A673 (cell line): ENCODE results near the gene POLR1A. TPM values are rescaled to one million over a fixed set of nuclear protein-coding genes. Genes with fewer than 3 reads are reported as not detected.

Experiments used
- BruUV-seq: library from RNA; stranded (reverse); fragments of 400-500 nt; replicated peaks from 2 replicates; lab custom pipeline; 2021; lab: Mats Ljungman, UMichigan
- CTCF ChIA-PET: fragments of 300-600 bp; sonication (Branson Sonifier 250); formaldehyde crosslinking; loops from one replicate; lab custom pipeline; 2022; ENCODE audit warnings: antibody characterized with exemption; lab: Charles Lee
- POLR2A ChIA-PET: fragments of 300-600 bp; sonication (Branson Sonifier 250); formaldehyde crosslinking; loops from one replicate; lab custom pipeline; 2022; ENCODE audit warnings: antibody characterized with exemption; ENCODE audit not compliant: low non-redundant PET; lab: Charles Lee
- DNase-seq: peaks from one replicate; pipeline ENCODE4 v3.0.0-alpha.2; 2015; ENCODE audit warnings: low spot score
- H3K27ac ChIP-seq: fragments of 200-600 bp; sonication (generic); 2 replicates; pipeline ENCODE4 v1.5.1; 2016; ENCODE audit warnings: mixed run types, low read depth, mild to moderate bottlenecking, mixed read lengths, antibody characterized with exemption, low read length; ENCODE audit not compliant: poor library complexity, severe bottlenecking
- H3K27me3 ChIP-seq: fragments of 200-600 bp; sonication (generic); replicated peaks from 2 replicates; pipeline ENCODE4 v1.6.1; 2017; ENCODE audit warnings: mixed run types, low read depth, mild to moderate bottlenecking, mixed read lengths, antibody characterized with exemption, low read length; ENCODE audit not compliant: insufficient read depth, poor library complexity
- H3K36me3 ChIP-seq: fragments of 200-600 bp; sonication (generic); 2 replicates; pipeline ENCODE4 v1.6.1; 2016; ENCODE audit warnings: mixed run types, mild to moderate bottlenecking, mixed read lengths, antibody characterized with exemption, low read length; ENCODE audit not compliant: insufficient read depth, poor library complexity, severe bottlenecking
- H3K4me1 ChIP-seq: fragments of 200-600 bp; sonication (generic); 2 replicates; pipeline ENCODE4 v1.6.1; 2017; ENCODE audit warnings: mixed run types, mild to moderate bottlenecking, mixed read lengths, antibody characterized with exemption, low read length; ENCODE audit not compliant: insufficient read depth, poor library complexity, severe bottlenecking
- H3K4me3 ChIP-seq: fragments of 200-600 bp; sonication (generic); 2 replicates; pipeline ENCODE4 v1.5.1; 2016; ENCODE audit warnings: low read depth, mixed run types, mild to moderate bottlenecking, mixed read lengths, low read length; ENCODE audit not compliant: poor library complexity, severe bottlenecking
- H3K9me3 ChIP-seq: fragments of 200-600 bp; sonication (generic); 2 replicates; pipeline ENCODE4 v1.6.1; 2016; ENCODE audit warnings: mixed run types, low read depth, mild to moderate bottlenecking, mixed read lengths, antibody characterized with exemption, low read length; ENCODE audit not compliant: poor library complexity, severe bottlenecking
- EZH2 ChIP-seq: fragments of 200-600 bp; sonication (generic); IDR thresholded peaks from 2 replicates; pipeline ENCODE4 v1.6.1; 2017; ENCODE audit warnings: borderline replicate concordance, low read depth, mild to moderate bottlenecking, mixed read lengths, antibody characterized with exemption, low read length; ENCODE audit not compliant: poor library complexity, severe bottlenecking
- intact Hi-C: fragments of 100-400 bp; cut with micrococcal nuclease; formaldehyde crosslinking; loops from one replicate; pipeline ENCODE4 v1.10.0; 2022; ENCODE audit not compliant: unreplicated experiment
- total RNA-seq: library from RNA; stranded (reverse); gene quantifications from 2 replicates; pipeline ENCODE4 v1.2.3, GENCODE V29; 2021
- TF ChIP-seq, protein P1 (sequence below): fragments of 300-800, 200-600 bp; sonication (generic); conservative IDR thresholded peaks from 2 replicates; pipeline ENCODE4 v1.5.1; 2017; ENCODE audit warnings: low read depth, mild to moderate bottlenecking, antibody characterized with exemption, low read length, moderate library complexity, mixed read lengths

Gene POLR1A
- total RNA-seq, 1 experiment from 2014 or later, result 81.2 TPM

DNA sequence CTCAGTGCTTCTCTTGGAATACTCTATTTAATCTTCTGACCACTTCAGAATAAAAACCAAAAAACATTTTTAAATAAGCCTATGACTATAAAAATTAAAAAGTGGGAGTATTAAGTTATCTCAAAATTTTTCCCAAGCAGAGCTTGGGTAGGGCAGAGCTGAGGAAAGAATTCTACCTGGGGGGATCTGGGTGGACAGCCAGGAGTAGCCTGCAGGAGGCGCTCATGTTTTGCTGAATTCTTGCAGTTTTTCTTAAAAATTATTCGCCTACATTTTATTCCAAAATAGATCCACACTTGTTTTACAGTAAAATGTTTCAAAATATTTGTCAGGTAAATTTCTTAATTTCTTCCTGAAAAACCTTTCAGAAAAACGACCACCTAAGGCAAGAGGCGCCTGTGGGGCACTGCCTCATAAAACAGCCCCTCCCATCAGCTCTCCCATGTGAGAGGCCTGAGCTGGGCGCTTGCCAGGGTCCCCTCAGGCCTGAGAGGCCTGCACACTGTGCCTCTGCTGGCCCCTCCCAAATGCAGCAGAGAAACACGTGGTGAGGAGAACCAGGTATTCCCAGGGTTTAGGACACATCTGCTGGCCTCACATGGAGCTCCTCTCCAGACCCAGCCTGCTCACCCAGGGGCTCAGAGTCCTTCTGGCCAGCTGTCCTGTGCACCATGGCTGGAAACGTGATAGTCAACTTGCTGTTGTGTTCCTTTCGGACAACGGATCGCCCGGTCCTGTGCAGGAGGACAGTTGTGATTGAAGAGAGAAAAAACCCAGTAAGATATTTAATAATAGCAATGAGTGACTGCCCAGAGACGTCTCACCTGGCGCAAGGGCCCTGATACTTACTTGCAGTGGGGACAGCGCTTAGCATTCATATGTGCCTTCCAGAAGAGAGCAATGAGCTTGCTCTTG lies 17.5 kb downstream of the POLR1A start:
- CTCF ChIA-PET, result interaction anchor here (0.6 to 1.1 kb wide), 2 partner anchors 22 to 261 kb away, joined by 3 read pairs; no protein-coding TSS in a partner anchor
- Histone ChIP-seq H3K27ac (no peak overlapping the region), H3K9me3 (no peaks in the 10 kb centered on the region), H3K4me1 (no peaks in the 10 kb centered on the region), H3K4me3 (no peak overlapping the region), H3K27me3 (no peaks in the 10 kb centered on the region), H3K36me3 (peaks cover 57% of the 10 kb centered on the region)
- DNase-seq, result no peak
- TF ChIP-seq, protein P1, sequence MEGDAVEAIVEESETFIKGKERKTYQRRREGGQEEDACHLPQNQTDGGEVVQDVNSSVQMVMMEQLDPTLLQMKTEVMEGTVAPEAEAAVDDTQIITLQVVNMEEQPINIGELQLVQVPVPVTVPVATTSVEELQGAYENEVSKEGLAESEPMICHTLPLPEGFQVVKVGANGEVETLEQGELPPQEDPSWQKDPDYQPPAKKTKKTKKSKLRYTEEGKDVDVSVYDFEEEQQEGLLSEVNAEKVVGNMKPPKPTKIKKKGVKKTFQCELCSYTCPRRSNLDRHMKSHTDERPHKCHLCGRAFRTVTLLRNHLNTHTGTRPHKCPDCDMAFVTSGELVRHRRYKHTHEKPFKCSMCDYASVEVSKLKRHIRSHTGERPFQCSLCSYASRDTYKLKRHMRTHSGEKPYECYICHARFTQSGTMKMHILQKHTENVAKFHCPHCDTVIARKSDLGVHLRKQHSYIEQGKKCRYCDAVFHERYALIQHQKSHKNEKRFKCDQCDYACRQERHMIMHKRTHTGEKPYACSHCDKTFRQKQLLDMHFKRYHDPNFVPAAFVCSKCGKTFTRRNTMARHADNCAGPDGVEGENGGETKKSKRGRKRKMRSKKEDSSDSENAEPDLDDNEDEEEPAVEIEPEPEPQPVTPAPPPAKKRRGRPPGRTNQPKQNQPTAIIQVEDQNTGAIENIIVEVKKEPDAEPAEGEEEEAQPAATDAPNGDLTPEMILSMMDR, result peak; percentile 57
- TF ChIP-seq EZH2, result no peak
- POLR2A ChIA-PET, result no interaction called here
- no TSS peak for BruUV-seq
- intact Hi-C loops, result no loop called here

DNA sequence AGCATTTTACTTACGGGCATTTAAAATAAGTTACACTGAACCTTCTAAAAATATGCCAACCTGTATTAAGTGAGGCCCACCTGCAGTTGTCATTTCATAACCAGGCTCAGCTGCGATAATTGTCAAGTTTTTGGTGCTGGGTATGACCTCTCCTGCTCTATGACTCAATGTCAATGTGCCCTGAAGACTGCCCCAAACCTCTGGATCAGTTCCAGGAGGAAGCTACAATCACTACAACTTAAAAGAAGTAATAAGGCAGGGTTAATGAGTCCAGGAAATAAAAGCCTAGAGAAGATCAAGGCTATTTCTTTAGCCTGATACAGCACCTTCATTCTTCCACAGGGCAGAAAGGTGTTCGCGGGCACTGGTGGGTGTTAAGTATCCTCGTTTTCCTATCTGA lies 22.9 kb downstream of the POLR1A start:
- no peak for DNase-seq
- ChIA-PET POLR2A (no interaction called here), CTCF (interaction anchor here (0.6 kb wide), 1 partner anchor 83 kb away, joined by 4 read pairs; no protein-coding TSS in a partner anchor)
- H3K9me3 ChIP-seq, result no peaks in the 10 kb centered on the region
- H3K27me3 ChIP-seq, result no peaks in the 10 kb centered on the region
- no peaks in the 10 kb centered on the region for H3K4me1 ChIP-seq
- intact Hi-C loops, result loop anchor here (5.0 kb wide), 1 partner anchor 195 kb away; the partner anchor contains the start of gene ST3GAL5
- H3K27ac ChIP-seq, result no peak overlapping the region
- TF ChIP-seq EZH2, result no peak
- TF ChIP-seq, protein P1, result no peak
- BruUV-seq, result no TSS peak
- peaks cover 61% of the 10 kb centered on the region for H3K36me3 ChIP-seq
- no peak overlapping the region for H3K4me3 ChIP-seq

DNA sequence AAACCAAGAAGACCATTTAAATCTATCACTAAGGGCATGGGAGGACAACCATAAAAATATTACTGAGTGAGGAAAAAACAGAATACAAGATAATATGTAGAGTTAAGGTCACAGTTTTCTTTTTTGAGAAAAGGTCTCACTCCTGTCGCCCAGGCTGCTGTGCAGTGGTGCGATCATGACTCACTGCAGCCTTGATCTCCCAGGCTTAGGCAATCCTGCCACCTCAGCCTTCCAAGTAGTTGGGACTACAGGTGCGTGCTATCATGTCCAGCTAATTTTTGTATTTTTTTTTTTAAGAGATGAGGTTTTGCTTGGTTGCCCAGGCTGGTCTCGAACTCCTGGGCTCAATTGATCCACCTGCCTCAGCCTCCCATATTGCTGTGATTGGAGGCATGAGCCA lies 24.0 kb downstream of the POLR1A start:
- Histone ChIP-seq H3K4me3 (no peak overlapping the region), H3K9me3 (no peaks in the 10 kb centered on the region), H3K27me3 (no peaks in the 10 kb centered on the region), H3K27ac (no peak overlapping the region), H3K36me3 (peaks cover 61% of the 10 kb centered on the region), H3K4me1 (no peaks in the 10 kb centered on the region)
- ChIA-PET POLR2A (no interaction called here), CTCF (no interaction called here)
- intact Hi-C loops, result loop anchor here (2.0 to 5.0 kb wide), 2 partner anchors 194 to 445 kb away; partner anchors contain the start of gene ST3GAL5
- TF ChIP-seq, protein P1, result no peak
- no peak for TF ChIP-seq EZH2
- no TSS peak for BruUV-seq
- no peak for DNase-seq
